A673 (cell line): ENCODE results near the gene EEPD1. TPM values are rescaled to one million over a fixed set of nuclear protein-coding genes. Genes with fewer than 3 reads are reported as not detected.

Experiments used
- BruUV-seq: library from RNA; stranded (reverse); fragments of 400-500 nt; replicated peaks from 2 replicates; lab custom pipeline; 2021; lab: Mats Ljungman, UMichigan
- CTCF ChIA-PET: fragments of 300-600 bp; sonication (Branson Sonifier 250); formaldehyde crosslinking; loops from one replicate; lab custom pipeline; 2022; ENCODE audit warnings: antibody characterized with exemption; lab: Charles Lee
- POLR2A ChIA-PET: fragments of 300-600 bp; sonication (Branson Sonifier 250); formaldehyde crosslinking; loops from one replicate; lab custom pipeline; 2022; ENCODE audit warnings: antibody characterized with exemption; ENCODE audit not compliant: low non-redundant PET; lab: Charles Lee
- DNase-seq: peaks from one replicate; pipeline ENCODE4 v3.0.0-alpha.2; 2015; ENCODE audit warnings: low spot score
- H3K27ac ChIP-seq: fragments of 200-600 bp; sonication (generic); 2 replicates; pipeline ENCODE4 v1.5.1; 2016; ENCODE audit warnings: mixed run types, low read depth, mild to moderate bottlenecking, mixed read lengths, antibody characterized with exemption, low read length; ENCODE audit not compliant: poor library complexity, severe bottlenecking
- H3K27me3 ChIP-seq: fragments of 200-600 bp; sonication (generic); replicated peaks from 2 replicates; pipeline ENCODE4 v1.6.1; 2017; ENCODE audit warnings: mixed run types, low read depth, mild to moderate bottlenecking, mixed read lengths, antibody characterized with exemption, low read length; ENCODE audit not compliant: insufficient read depth, poor library complexity
- H3K36me3 ChIP-seq: fragments of 200-600 bp; sonication (generic); 2 replicates; pipeline ENCODE4 v1.6.1; 2016; ENCODE audit warnings: mixed run types, mild to moderate bottlenecking, mixed read lengths, antibody characterized with exemption, low read length; ENCODE audit not compliant: insufficient read depth, poor library complexity, severe bottlenecking
- H3K4me1 ChIP-seq: fragments of 200-600 bp; sonication (generic); 2 replicates; pipeline ENCODE4 v1.6.1; 2017; ENCODE audit warnings: mixed run types, mild to moderate bottlenecking, mixed read lengths, antibody characterized with exemption, low read length; ENCODE audit not compliant: insufficient read depth, poor library complexity, severe bottlenecking
- H3K4me3 ChIP-seq: fragments of 200-600 bp; sonication (generic); 2 replicates; pipeline ENCODE4 v1.5.1; 2016; ENCODE audit warnings: low read depth, mixed run types, mild to moderate bottlenecking, mixed read lengths, low read length; ENCODE audit not compliant: poor library complexity, severe bottlenecking
- H3K9me3 ChIP-seq: fragments of 200-600 bp; sonication (generic); 2 replicates; pipeline ENCODE4 v1.6.1; 2016; ENCODE audit warnings: mixed run types, low read depth, mild to moderate bottlenecking, mixed read lengths, antibody characterized with exemption, low read length; ENCODE audit not compliant: poor library complexity, severe bottlenecking
- EZH2 ChIP-seq: fragments of 200-600 bp; sonication (generic); IDR thresholded peaks from 2 replicates; pipeline ENCODE4 v1.6.1; 2017; ENCODE audit warnings: borderline replicate concordance, low read depth, mild to moderate bottlenecking, mixed read lengths, antibody characterized with exemption, low read length; ENCODE audit not compliant: poor library complexity, severe bottlenecking
- intact Hi-C: fragments of 100-400 bp; cut with micrococcal nuclease; formaldehyde crosslinking; loops from one replicate; pipeline ENCODE4 v1.10.0; 2022; ENCODE audit not compliant: unreplicated experiment
- total RNA-seq: library from RNA; stranded (reverse); gene quantifications from 2 replicates; pipeline ENCODE4 v1.2.3, GENCODE V29; 2021
- TF ChIP-seq, protein P1 (sequence below): fragments of 300-800, 200-600 bp; sonication (generic); conservative IDR thresholded peaks from 2 replicates; pipeline ENCODE4 v1.5.1; 2017; ENCODE audit warnings: low read depth, mild to moderate bottlenecking, antibody characterized with exemption, low read length, moderate library complexity, mixed read lengths

Gene EEPD1
- total RNA-seq, 1 experiment from 2014 or later, result 2.5 TPM

- BruUV-seq, result no TSS peak
- ChIA-PET POLR2A (no interaction called here), CTCF (interaction anchor here (0.5 kb wide), 1 partner anchor 102 kb away, joined by 5 read pairs; no protein-coding TSS in a partner anchor)
- Histone ChIP-seq H3K9me3 (no peaks in the 10 kb centered on the region), H3K4me1 (no peaks in the 10 kb centered on the region), H3K36me3 (no peaks in the 10 kb centered on the region), H3K4me3 (no peak overlapping the region), H3K27me3 (no peaks in the 10 kb centered on the region), H3K27ac (no peak overlapping the region)
- intact Hi-C loops, result no loop called here
- no peak for DNase-seq
- no peak for TF ChIP-seq EZH2
- TF ChIP-seq, protein P1, sequence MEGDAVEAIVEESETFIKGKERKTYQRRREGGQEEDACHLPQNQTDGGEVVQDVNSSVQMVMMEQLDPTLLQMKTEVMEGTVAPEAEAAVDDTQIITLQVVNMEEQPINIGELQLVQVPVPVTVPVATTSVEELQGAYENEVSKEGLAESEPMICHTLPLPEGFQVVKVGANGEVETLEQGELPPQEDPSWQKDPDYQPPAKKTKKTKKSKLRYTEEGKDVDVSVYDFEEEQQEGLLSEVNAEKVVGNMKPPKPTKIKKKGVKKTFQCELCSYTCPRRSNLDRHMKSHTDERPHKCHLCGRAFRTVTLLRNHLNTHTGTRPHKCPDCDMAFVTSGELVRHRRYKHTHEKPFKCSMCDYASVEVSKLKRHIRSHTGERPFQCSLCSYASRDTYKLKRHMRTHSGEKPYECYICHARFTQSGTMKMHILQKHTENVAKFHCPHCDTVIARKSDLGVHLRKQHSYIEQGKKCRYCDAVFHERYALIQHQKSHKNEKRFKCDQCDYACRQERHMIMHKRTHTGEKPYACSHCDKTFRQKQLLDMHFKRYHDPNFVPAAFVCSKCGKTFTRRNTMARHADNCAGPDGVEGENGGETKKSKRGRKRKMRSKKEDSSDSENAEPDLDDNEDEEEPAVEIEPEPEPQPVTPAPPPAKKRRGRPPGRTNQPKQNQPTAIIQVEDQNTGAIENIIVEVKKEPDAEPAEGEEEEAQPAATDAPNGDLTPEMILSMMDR, result no peak
Measured at GRCh38 chr7:36186359-36187121, 33.5 kb downstream of the EEPD1 start.

- DNase-seq, result no peak
- Histone ChIP-seq H3K36me3 (no peaks in the 10 kb centered on the region), H3K27me3 (no peaks in the 10 kb centered on the region), H3K4me1 (no peaks in the 10 kb centered on the region), H3K9me3 (no peaks in the 10 kb centered on the region), H3K27ac (no peak overlapping the region), H3K4me3 (no peak overlapping the region)
- TF ChIP-seq, protein P1, result no peak
- TF ChIP-seq EZH2, result no peak
- BruUV-seq, result no TSS peak
- intact Hi-C loops, result no loop called here
- ChIA-PET CTCF (no interaction called here), POLR2A (no interaction called here)
Measured at GRCh38 chr7:36188266-36188665, 35.2 kb downstream of the EEPD1 start.

DNA sequence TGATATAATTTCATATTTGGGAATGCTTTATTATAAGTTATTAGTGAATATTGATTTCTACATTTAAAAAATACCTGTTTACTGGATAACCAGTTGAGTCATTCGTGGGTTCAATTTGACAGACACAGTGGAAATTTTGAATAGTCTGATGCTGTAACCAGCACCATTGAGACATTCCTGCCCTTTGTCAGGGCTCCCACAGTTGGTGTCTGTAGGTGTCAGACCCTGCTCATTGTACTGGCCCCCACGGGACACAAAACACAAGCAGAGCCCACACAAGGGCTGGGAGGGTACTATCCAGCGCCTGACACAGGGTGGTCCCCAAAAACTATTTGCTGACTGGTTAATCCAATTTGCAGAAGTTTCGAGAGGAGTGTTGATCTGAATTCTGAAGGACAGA is 35.9 kb downstream of the EEPD1 start:
- intact Hi-C loops, result no loop called here
- no peak for DNase-seq
- CTCF ChIA-PET, result no interaction called here

More for the DNA sequence above, 35.9 kb downstream of the EEPD1 start:
- no peak for TF ChIP-seq EZH2
- TF ChIP-seq, protein P1, result no peak
- no peaks in the 10 kb centered on the region for H3K4me1 ChIP-seq
- H3K4me3 ChIP-seq, result no peak overlapping the region
- no peaks in the 10 kb centered on the region for H3K27me3 ChIP-seq
- H3K36me3 ChIP-seq, result no peaks in the 10 kb centered on the region
- no peaks in the 10 kb centered on the region for H3K9me3 ChIP-seq
- no peak overlapping the region for H3K27ac ChIP-seq
- POLR2A ChIA-PET, result no interaction called here
- BruUV-seq, result no TSS peak
